A673 (cell line): ENCODE measurements around the gene CCDC9B.

Source experiments
- CTCF ChIP-seq: fragments of 300-800, 200-600 bp; sonication (generic); conservative IDR thresholded peaks from 2 replicates; pipeline ENCODE4 v1.5.1; 2017; ENCODE audit warnings: low read depth, mild to moderate bottlenecking, antibody characterized with exemption, low read length, moderate library complexity, mixed read lengths
- EZH2 ChIP-seq: fragments of 200-600 bp; sonication (generic); IDR thresholded peaks from 2 replicates; pipeline ENCODE4 v1.6.1; 2017; ENCODE audit warnings: borderline replicate concordance, low read depth, mild to moderate bottlenecking, mixed read lengths, antibody characterized with exemption, low read length; ENCODE audit not compliant: poor library complexity, severe bottlenecking

DNA sequence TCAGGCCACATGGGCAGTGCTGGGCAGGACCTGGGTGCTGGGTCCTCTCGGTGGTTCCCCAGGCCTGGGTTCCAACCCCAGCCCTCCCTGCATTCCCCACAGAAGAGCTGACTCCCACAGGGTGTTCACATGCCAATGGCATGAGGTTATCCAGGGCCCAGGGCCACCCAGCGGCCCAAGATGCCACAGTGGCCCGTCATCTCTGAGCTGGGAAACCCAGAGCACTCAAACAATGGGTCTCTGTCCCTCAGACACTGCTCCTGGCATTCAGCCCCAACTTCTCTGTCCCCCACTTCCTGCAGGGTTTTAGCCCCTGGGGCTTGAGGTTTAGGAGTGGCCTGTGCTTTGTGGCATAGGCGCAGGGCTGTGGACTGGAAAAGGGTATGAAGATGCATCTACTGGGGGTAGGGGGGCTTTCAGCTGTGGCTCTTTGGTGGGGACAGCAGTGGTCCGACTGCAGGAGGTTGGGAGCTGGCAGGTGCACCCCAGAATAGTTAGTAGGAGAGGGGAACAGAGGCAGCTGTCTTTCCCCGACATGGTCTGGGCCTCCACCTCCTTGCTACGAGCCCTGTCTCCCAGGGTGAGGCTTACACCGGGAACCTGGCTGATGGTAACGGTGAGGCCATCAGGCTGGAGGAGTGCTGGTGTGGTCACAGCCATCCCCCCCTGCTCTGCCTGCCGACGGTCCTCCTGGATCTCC, 1.7 kb downstream of the CCDC9B start:
- TF ChIP-seq CTCF: no peak
- no peak for TF ChIP-seq EZH2
